GM10266 (cell line): Measurements from ENCODE around the gene PRKAG2.
"Not testable (repeated sequence)": the region's sequence is repeated elsewhere in the genome, so short reads cannot be mapped to it uniquely, and the experiment has no call there.

Experiments
- DNase-seq: peaks from one replicate; pipeline ENCODE4 v3.0.0; 2012; ENCODE audit errors: extremely low spot score
- TF ChIP-seq, protein P1 (sequence below): IDR thresholded peaks from 2 replicates; pipeline ENCODE4 v1.5.1; 2012; ENCODE audit warnings: mild to moderate bottlenecking, low read depth; ENCODE audit not compliant: control insufficient read depth, insufficient read depth; ENCODE audit errors: missing control alignments

PRKAG2 gene

GRCh38 chr7:151800861-151801260 is 76.1 kb downstream of the PRKAG2 start:
- TF ChIP-seq, protein P1, sequence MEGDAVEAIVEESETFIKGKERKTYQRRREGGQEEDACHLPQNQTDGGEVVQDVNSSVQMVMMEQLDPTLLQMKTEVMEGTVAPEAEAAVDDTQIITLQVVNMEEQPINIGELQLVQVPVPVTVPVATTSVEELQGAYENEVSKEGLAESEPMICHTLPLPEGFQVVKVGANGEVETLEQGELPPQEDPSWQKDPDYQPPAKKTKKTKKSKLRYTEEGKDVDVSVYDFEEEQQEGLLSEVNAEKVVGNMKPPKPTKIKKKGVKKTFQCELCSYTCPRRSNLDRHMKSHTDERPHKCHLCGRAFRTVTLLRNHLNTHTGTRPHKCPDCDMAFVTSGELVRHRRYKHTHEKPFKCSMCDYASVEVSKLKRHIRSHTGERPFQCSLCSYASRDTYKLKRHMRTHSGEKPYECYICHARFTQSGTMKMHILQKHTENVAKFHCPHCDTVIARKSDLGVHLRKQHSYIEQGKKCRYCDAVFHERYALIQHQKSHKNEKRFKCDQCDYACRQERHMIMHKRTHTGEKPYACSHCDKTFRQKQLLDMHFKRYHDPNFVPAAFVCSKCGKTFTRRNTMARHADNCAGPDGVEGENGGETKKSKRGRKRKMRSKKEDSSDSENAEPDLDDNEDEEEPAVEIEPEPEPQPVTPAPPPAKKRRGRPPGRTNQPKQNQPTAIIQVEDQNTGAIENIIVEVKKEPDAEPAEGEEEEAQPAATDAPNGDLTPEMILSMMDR, result no peak
- DNase-seq, result no peak

DNA sequence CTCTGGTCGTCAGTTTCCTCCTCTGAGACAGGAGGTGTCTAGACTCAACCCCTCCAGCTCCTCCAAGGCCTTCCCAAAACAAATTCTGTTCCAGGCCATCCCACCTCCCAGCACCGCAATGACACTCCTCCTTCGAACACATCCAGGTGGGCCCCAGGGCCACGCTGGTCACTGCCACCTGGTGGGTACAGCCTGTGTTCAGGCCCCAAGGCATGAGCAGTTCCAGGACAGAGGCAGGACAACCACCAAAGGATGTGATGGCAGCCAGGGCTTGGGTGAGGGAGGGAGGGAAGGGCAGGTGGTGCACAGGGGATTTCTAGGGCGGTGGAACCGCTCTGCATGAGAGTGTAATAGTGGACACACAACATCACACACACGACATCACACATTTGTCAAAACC is 76.5 kb downstream of the PRKAG2 start:
- TF ChIP-seq, protein P1, result no peak
- DNase-seq, result no peak

DNA sequence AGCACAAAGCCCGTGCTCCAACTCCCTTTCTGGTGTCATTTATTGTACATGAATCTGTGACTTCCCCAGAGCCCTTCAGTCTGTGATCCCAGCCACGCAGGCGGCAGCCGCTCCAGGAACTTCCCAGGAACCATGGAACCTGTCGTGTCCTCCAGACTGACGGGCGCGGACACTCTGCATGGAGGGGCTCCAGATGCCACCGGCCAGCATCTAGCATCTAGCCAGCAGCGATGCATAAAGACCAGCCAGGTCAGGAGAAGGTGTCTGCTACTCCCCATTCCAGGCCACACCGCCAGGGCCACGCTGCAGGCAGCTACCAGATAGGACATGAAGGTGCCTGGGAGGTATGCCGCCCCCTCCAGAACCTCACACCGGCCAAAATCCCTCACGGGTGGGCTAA is 77.4 kb downstream of the PRKAG2 start:
- TF ChIP-seq, protein P1, result no peak
- DNase-seq, result no peak

- no peak for DNase-seq
- TF ChIP-seq, protein P1, result no peak
Observed at GRCh38 chr7:151798851-151799448, 78.0 kb downstream of the PRKAG2 start.

DNA sequence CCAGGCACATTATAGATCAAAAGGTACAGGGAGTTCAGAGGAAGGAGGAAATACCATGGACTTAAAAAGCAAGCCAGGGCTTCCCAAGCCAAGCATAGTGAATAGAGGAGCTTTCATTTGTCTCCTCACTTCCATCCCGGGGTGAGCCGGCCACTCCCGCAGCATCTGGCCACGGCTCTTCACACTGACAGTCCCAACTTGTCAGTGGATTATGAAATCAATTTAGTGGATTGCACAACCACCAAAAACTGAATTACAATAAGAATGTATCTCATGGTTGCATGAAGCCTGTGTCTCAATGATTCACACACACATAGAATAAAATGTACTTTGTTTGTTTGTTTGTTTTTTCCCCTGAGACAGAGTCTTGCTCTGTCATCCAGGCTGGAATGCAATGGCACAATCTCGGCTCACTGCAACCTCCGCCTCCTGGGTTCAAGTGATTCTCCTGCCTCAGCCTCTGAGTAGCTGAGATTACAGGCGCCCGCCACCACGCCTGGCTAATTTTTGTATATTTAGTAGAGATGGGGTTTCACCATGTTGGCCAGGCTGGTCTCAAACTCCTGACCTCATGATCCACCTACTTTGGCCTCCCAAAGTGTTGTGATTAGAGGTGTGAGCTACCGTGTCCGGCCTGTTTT is 79.1 kb downstream of the PRKAG2 start:
- not testable (repeated sequence) for DNase-seq

DNA sequence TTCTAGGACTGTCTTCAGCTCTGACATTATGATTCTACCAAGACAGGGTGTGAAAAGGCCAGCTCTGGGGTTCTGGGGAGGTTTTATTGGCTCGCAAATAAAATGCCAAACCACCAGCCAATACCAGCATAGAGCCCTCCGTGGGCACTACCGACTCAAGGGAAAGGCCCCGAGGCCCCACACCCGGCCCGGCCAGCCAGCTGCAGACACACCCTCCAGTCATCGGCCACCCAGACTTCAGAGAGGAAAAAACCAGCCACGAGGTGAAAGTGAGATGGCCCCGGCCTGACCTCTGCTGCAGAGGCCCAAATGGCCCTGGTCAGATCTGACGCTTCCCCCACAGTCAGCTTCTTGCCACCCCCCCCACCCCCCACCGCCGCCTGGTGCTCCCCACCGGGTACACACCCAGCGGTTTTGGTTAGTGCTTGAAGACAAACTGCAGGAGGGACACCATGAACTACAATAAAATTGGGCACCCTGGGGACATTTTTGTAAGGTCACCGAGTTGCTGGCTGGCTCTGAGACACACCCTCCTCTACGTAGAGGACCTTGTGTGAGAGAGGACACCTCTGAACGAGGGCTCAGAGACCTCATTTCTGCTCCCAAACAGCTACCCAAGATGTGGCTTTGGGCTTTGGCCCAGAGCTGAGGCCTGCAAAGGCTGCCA is 79.9 kb downstream of the PRKAG2 start:
- TF ChIP-seq, protein P1, result no peak
- no peak for DNase-seq

DNA sequence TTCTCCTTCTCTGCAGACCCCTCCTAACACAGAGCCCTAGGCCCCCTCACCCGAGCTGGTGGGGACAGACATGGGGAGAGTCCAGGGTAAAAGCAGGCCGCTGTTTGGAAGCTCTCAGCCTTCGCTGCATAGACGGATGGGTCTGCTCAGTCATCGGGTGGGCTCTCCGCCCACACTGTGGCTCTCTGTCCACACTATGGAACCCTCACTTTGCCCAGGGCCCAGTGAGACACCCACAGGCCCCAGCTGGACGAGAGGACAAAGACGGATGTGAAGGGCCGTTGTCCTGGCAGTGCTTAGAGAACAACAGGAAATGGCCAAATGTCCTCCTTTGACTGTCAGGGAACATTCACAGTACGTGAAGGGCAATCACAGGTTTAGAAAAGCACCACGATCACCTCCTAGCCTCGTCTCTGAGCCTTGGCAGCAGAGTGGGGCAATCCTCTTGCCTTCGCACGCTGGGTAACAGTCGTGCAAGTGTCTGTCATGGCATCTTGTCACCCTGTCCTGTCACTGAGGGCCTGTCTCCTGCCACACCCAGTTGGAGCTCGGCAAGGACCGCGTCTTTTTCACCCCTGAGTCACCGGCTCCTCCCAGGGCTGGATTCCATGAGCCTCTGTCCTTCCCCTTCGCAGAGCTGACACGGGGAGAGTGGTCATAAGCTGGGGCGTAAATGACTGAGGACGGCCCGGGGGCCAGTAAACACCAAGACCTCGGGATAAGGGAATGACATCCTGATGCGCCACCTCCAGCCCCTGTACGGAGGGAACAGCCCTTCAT is 80.6 kb downstream of the PRKAG2 start:
- TF ChIP-seq, protein P1, result no peak
- no peak for DNase-seq
